ACC112 (cell line): ENCODE results near the gene OPRL1.

Experiments used
- H2AFZ ChIP-seq: fragments of 200-600 bp; sonication (generic); one replicate; pipeline ENCODE4 v1.6.0; 2017; ENCODE audit warnings: antibody characterized with exemption, low read length; ENCODE audit not compliant: unreplicated experiment
- H3K27ac ChIP-seq: fragments of 200-600 bp; sonication (generic); 2 replicates; pipeline ENCODE4 v1.5.1; 2014; ENCODE audit warnings: low read depth, mild to moderate bottlenecking, antibody characterized with exemption, low read length, moderate library complexity
- H3K27me3 ChIP-seq: fragments of 200-600 bp; sonication (generic); 2 replicates; pipeline ENCODE4 v1.6.1; 2014; ENCODE audit warnings: mild to moderate bottlenecking, antibody characterized with exemption, low read length, moderate library complexity, mixed read lengths; ENCODE audit not compliant: insufficient read depth
- H3K36me3 ChIP-seq: fragments of 200-600 bp; sonication (generic); 2 replicates; pipeline ENCODE4 v1.6.1; 2016; ENCODE audit warnings: mild to moderate bottlenecking, antibody characterized with exemption, low read length, moderate library complexity, mixed read lengths; ENCODE audit not compliant: insufficient read depth
- H3K4me1 ChIP-seq: fragments of 200-600 bp; sonication (generic); one replicate; pipeline ENCODE4 v1.6.1; 2016; ENCODE audit warnings: low read length, mixed read lengths; ENCODE audit not compliant: insufficient read depth, unreplicated experiment, control insufficient read depth
- H3K4me3 ChIP-seq: fragments of 200-600 bp; sonication (generic); 2 replicates; pipeline ENCODE4 v1.5.1; 2014; ENCODE audit warnings: mild to moderate bottlenecking, low read depth, low read length
- H3K79me2 ChIP-seq: fragments of 200-600 bp; sonication (generic); one replicate; pipeline ENCODE4 v1.6.0; 2016; ENCODE audit warnings: low read length; ENCODE audit not compliant: control insufficient read depth, unreplicated experiment, insufficient read depth

OPRL1 gene

DNA sequence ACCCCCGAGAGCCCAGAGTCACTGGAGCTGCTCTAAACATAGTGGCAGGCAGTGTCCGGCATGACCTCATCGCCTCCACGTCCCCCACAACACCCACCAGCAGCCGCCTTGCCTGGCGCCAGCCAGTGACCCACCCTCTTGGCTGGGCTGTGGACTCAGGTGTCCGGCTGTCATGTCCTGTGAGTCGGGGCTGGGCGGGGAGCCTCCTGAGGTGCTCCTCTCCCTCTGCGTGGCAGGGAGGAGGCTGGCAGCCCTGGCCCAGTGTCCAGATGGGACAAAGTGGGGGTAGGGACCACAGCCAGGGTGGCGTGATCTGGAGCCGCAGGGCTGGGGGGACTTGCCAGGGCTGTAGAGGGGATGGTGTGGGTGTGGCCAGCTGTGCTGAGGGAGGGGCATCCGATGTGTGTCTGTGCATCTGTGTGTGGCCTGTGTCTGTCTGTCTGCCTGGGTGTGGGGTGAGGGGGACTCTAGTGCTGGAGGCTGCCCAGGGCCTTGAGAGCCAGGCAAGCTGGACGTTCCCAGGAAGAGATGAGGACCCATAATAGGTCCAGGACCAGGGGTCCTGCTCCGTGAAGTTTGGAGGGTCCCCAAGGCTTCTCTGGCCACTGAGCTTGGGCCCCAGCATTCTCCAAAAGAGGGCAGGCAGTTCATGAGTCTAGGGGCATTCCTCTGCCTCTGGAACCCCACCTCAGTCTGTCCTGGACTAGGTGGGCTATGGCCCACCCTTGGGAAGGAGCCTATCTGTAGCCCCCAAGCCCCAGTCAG is 28.1 kb upstream of the OPRL1 start:
- H3K36me3 ChIP-seq = no peaks in the 10 kb centered on the region
- peaks cover 22% of the 10 kb centered on the region for H3K27me3 ChIP-seq
- H2AFZ ChIP-seq = no peak overlapping the region
- H3K27ac ChIP-seq = no peak overlapping the region
- H3K4me1 ChIP-seq = peaks cover 20% of the 10 kb centered on the region
- no peak overlapping the region for H3K4me3 ChIP-seq
- no peaks in the 10 kb centered on the region for H3K79me2 ChIP-seq

DNA sequence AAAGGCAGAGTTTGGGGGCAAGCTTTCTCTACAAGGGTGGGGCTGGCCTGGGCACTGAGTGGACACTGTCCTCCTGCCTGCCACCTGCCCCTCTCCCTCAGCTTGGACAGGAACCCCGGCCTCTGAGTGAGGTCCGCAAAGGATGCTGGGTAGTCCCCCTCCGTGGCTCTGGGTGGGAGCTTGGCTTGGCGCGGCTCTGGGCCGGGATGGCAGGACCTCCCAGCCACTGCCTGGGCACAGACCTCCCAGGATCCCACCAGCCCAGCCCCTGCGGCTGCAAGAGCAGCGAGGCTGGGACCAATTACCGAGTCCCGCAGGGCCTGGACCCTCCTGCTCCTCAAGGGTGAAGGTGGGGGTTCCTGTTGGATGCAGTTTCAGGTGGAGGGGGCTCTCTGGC is 27.6 kb upstream of the OPRL1 start:
- no peaks in the 10 kb centered on the region for H3K36me3 ChIP-seq
- no peak overlapping the region for H2AFZ ChIP-seq
- no peak overlapping the region for H3K27ac ChIP-seq
- peaks cover 16% of the 10 kb centered on the region for H3K27me3 ChIP-seq
- H3K79me2 ChIP-seq = no peaks in the 10 kb centered on the region
- no peak overlapping the region for H3K4me3 ChIP-seq
- peaks cover 20% of the 10 kb centered on the region for H3K4me1 ChIP-seq

DNA sequence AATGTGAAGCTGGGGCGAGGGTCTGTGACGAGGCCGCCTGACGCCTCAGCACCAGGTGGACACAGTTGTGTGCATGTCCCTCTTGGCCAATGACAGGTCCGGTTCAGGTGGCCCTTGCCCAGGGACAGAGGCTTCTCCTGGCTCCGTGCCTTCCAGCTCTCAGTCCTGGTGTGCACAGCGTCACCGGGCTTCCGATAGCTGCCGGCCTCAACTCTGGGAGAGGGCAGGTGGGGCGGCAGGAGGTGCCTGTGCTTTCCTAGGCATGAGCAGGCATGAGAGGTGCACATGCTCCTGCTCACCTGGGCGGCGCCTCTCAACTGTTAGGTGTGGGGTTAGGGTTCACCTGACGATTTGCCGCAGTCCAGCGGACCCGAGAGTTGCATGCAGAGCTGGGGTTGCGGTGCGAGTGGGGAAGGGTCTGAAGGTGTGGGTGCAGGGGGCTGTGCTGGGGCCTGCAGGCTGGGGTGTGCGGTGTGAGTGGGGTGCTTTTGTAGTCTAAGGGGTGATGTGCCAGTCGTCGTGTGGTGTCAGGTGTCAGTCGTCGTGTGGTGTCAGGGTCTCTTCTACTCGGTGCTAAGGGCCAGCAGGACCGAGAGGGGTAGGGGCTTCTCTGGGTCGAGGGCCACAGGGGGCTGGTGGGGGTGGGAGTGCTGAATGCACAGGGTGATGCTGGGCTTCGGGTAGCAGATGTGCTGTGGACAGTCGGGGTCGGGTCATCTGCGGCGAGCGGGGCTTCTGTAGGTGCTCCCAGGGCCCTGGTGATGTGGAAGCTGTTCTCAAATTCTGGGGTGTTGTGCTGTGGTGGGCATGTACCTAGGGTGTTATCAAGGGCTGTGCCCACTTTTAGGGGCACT is 26.7 kb upstream of the OPRL1 start:
- Histone ChIP-seq H3K4me1 (peaks cover 24% of the 10 kb centered on the region), H3K36me3 (no peaks in the 10 kb centered on the region), H3K79me2 (no peaks in the 10 kb centered on the region), H2AFZ (no peak overlapping the region), H3K4me3 (no peak overlapping the region), H3K27me3 (peaks cover 9% of the 10 kb centered on the region), H3K27ac (no peak overlapping the region)

DNA sequence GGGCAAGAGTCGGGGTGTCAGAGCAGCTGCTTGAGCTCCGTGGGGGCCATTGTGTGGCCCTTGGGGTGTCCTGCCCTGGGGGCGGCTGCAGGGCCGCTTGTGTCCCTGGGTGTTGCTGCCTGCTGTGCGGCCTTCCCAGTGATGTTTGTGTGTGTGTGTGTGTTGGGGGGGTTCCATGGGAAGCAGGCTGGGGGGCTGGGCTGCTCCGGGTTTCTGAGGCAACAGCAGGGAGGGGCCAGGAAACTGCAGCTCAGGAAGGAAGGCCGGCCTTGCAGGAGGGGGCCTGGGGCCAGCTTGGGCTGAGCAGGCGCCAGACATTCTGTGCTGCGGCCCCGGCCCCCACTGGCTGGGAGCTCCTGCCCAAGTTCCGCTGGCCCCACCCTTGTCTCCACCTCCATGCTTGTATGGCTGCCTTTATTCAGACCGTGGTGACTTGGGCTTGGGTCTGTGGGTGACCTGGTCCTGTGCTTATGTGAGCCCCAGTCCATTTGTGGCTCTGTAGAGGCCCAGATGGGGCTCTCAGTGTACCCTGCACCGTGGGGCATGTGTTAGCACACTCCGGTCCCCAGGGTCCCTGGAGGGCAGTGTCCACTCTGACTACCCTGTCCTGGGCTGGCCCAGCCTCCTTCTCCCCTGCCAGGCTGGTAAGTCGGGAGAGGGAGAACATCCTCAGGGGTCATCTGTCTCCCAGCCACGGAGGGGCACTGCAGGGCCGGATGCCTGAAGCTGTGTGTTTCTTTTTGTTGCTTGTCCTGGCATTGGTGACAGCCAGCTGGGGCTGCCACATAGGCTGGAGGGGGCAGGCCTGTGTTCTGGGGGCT is 25.8 kb upstream of the OPRL1 start:
- Histone ChIP-seq H3K27ac (no peak overlapping the region), H3K4me3 (no peak overlapping the region)

DNA sequence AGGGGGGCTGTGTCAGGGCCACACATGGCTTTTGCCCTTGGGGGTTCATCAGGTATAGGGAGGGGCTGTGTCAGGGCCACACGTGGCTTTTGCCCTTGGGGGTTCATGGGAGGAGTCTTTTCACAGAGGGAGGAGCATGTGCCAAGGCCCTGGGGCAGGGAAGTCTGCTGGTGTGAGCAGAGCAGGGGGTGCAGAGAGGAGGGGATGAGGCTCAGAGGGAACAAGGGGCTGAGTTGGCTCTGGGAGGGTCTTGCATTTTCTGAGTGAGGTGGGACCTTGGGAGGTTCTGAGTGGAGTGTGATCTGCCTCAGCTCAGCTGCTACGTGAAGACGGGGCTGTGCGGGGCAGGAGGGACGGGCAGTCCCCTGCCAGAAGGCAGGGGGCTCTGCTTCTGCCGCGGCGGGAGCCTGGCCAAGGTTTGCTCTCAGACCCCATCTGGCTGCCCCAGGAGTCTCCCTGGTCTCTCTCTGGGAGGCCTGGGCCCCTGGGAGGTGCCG is 24.4 kb upstream of the OPRL1 start:
- no peaks in the 10 kb centered on the region for H3K79me2 ChIP-seq
- no peak overlapping the region for H3K4me3 ChIP-seq
- H3K27ac ChIP-seq = no peak overlapping the region
- H3K27me3 ChIP-seq = no peaks in the 10 kb centered on the region
- H3K36me3 ChIP-seq = no peaks in the 10 kb centered on the region
- peaks cover 28% of the 10 kb centered on the region for H3K4me1 ChIP-seq
- no peak overlapping the region for H2AFZ ChIP-seq

More for the DNA sequence above, 25.8 kb upstream of the OPRL1 start:
- H3K36me3 ChIP-seq = no peaks in the 10 kb centered on the region
- no peak overlapping the region for H2AFZ ChIP-seq
- H3K27me3 ChIP-seq = peaks cover 4% of the 10 kb centered on the region; the same call in 1 of the 2 replicates
- H3K4me1 ChIP-seq = peaks cover 32% of the 10 kb centered on the region
- H3K79me2 ChIP-seq = no peaks in the 10 kb centered on the region

DNA sequence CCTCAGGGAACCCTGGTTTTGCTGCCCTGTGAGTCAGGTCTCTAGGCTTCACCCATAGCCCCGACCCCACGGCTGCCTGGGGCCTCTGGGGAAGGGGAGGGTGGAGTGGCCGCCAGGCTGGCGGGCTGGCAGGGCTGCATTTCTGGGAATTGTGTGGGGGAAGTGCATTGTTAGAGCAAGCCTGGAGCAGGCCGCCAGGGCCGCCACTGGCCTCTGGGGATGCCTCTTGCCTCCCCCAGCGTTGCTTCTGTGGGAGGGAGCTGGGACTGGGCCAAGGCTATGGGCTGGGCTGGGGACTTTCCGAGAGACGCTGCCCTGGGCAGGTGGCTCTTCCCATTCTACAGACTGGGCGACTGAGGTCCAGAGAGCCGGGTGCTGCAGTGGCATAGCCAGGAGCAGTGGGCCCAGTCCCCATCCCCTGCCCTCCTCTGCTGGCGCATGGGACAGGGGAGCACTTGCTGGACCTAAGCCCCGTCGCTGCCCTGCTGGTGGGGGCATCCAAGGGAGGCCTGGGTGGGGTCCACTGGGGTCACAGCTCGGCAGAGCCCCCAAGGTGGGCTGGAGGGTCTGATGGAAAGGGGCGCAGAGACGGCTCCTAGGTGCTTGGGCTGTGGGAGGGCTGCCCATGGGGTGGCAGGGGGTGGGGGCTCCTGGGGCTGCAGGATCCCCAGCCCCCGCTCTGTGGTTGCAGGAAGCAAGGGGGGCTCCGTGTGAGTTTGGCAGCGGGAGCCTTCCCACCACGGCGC is 23.8 kb upstream of the OPRL1 start:
- Histone ChIP-seq H3K27ac (no peak overlapping the region), H3K36me3 (no peaks in the 10 kb centered on the region), H3K4me1 (peaks cover 28% of the 10 kb centered on the region), H2AFZ (no peak overlapping the region), H3K4me3 (no peak overlapping the region), H3K27me3 (no peaks in the 10 kb centered on the region), H3K79me2 (no peaks in the 10 kb centered on the region)

DNA sequence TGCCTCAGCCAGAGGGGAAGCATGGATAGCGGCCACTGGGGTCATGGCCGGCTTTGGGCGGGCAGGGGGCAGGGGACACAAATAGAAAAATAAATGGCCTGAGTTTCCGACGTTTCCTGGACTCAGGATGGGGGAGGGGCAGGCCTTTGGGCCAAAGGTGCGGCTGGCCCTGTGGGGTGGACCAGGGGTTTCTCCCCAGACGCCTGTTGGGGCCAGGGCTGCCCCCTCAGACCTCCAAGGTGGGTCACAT is 23.3 kb upstream of the OPRL1 start:
- no peak overlapping the region for H2AFZ ChIP-seq
- no peak overlapping the region for H3K4me3 ChIP-seq
- H3K27ac ChIP-seq = no peak overlapping the region
- H3K27me3 ChIP-seq = no peaks in the 10 kb centered on the region
- H3K79me2 ChIP-seq = no peaks in the 10 kb centered on the region
- H3K4me1 ChIP-seq = peaks cover 28% of the 10 kb centered on the region
- no peaks in the 10 kb centered on the region for H3K36me3 ChIP-seq

DNA sequence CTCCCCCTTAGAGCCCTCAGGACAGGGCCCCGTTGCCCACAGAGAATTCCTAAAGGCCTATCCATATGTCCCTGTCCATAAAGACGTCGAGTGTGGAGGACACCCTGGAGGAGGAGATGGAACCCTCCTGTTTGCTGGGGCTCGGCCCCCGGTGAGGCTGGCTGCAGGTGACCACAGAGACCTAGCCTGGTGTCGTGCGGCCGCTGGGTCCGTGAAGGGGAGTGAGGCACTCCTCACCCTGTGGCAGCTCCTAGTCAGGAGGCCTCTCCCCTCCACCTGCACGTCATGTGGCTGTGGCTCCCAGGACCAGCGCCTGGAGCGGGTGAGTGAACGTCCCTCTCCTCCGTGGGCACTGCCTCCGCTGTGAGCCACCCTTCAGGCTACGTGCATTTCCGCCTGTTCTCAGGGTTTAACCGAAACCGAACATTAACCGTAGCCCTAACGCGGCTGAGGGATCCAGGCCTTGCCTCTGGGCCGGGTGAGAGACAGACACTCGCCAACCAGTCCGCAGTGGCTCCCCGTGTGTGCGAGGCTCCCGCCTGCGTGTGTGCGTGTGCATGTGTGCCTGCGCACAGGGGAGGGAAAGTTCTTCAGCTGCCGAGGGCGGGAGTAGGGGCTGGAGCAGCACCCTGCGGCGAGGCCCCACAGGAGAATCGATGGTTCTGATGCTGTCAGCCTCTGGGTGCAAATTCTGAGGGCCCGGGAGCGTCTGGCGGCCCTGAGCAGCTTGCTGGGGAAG is 22.8 kb upstream of the OPRL1 start:
- no peaks in the 10 kb centered on the region for H3K79me2 ChIP-seq
- H3K4me3 ChIP-seq = no peak overlapping the region
- no peaks in the 10 kb centered on the region for H3K27me3 ChIP-seq
- no peak overlapping the region for H2AFZ ChIP-seq
- H3K4me1 ChIP-seq = peaks cover 28% of the 10 kb centered on the region
- no peak overlapping the region for H3K27ac ChIP-seq
- no peaks in the 10 kb centered on the region for H3K36me3 ChIP-seq

DNA sequence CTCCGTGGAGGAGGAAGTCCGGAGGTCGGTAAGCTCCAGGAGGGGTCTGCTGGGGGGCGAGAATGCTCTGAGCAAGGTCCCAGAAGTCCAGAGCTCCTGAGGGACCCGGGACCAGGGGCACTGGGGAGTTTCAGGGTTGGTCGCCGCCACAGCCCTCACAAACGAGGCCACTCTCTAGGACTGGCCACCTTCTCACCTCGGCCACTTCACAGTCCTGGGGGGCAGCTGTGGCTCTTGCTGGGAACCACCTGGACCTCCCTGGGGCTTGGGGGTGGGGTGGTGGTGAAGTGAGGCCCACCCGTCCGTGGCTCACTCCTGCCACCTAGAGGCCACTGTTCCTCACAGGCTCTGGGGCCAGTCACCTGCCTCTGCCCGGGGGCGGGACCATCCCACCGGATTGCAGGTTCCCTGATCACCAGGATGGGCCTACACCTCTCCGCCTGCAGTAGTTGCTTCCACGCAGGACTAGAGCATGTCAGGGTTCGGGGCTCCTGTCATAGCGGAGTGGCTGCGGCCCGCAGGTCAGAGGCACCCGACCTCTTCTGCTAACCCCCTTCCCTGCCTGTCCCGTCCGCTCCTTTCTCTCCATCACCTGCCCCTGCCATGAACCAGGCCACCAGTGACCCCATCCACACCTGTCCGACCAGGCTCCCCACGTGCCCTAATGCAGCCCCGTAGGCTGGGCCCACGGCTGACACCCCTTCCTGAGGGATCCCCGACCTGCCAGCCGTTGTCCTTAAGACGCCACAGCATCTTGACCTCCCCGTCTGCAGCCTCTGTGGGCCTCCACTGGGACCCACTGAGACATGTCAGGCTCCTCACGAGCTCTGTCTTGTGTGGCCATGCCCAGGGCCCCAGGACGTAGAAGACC is 22.0 kb upstream of the OPRL1 start:
- peaks cover 33% of the 10 kb centered on the region for H3K4me1 ChIP-seq
- H3K36me3 ChIP-seq = no peaks in the 10 kb centered on the region
- H3K4me3 ChIP-seq = no peak overlapping the region
- H3K27me3 ChIP-seq = no peaks in the 10 kb centered on the region
- H3K27ac ChIP-seq = no peak overlapping the region
- H3K79me2 ChIP-seq = no peaks in the 10 kb centered on the region
- no peak overlapping the region for H2AFZ ChIP-seq
